ENCODE measurements around the gene ABITRAM. TPM values are rescaled to one million over a fixed set of nuclear protein-coding genes. Genes with fewer than 3 reads are reported as not detected.

ABITRAM gene
- total RNA-seq, result 6.9 and 9.2 TPM in 2 replicates

DNA sequence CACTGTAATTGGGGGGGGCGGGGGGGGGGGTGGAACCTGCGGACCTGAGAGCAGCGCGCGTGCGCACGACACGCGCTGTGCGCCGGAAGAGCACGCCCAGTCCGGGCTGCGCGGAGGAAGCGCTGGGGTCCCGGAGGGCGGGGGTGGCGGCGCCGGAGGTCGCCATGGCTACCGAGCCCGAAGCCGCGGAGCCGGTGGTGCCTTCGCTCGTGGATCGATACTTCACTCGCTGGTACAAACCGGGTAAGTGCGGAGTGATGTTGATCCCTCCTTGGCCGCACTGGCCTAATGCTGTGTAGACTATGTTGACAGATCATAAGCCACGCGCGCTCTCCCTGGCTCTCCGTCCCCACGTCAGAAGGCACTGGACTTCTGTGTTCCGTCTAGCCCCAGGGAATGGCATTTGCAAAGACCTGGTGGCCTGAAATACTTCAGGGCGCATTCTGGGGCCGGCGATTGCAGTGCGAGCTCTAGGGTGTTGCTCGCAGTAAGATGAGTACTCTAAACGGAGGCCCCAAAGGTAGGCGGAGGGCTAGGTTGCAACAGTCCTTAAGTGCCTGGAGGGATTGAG, at the start of gene ABITRAM:
Gene ABITRAM, plus strand, starts transcription at position 78 of the 571 bp plus-strand sequence. Its CDS starts 87 bp downstream, at position 165.

GRCh38 chr9:108933718-108934322, 380 bp upstream of the ABITRAM start, which contains the start of gene ELP1:
ELP1 (minus strand) TSS chr9:108934124; CDS start chr9:108931146, 2,978 bp downstream.

Other genes starting within 250 kb of the ABITRAM start
- gene ACTL7B, start 78.4 kb upstream of the ABITRAM start, total RNA-seq, result not detected in 2 replicates
- gene ACTL7A, start 72.1 kb upstream of the ABITRAM start, total RNA-seq, result not detected in 2 replicates
- 12.9 and 22.6 TPM in 2 replicates for gene ELP1, start 276 bp upstream of the ABITRAM start, total RNA-seq
- 25.4 and 45.5 TPM in 2 replicates for gene CTNNAL1, start 79.1 kb downstream of the ABITRAM start, total RNA-seq
- 24.6 and 38.5 TPM in 2 replicates for gene TMEM245, start 185.5 kb downstream of the ABITRAM start, total RNA-seq
- gene FRRS1L, start 232.8 kb downstream of the ABITRAM start, total RNA-seq, result 0.35 and 1.2 TPM in 2 replicates

All from pericardium fibroblast (primary cell).